Left lobe of liver (tissue), 2 donors: ENCODE measurements around the gene PRXL2B. TPM values are rescaled to one million over a fixed set of nuclear protein-coding genes. Genes with fewer than 3 reads are reported as not detected.
A peak's percentile ranks its signal among the peaks of the same experiment; 100 is the strongest.
"Not testable (repeated sequence)": the region's sequence is repeated elsewhere in the genome, so short reads cannot be mapped to it uniquely, and the experiment has no call there.

Experiments used
- ATAC-seq: fragments of 200-7000 bp; cut with Tn5 transposase; one replicate; pipeline ENCODE4 v1.9.1; 2020; ENCODE audit warnings: mild to moderate bottlenecking, moderate library complexity
- DNase-seq: peaks from one replicate; pipeline ENCODE4 v3.0.0-alpha.2; 2020; ENCODE audit warnings: low spot score
- total RNA-seq: library from RNA; stranded (reverse); gene quantifications from one replicate; pipeline ENCODE4 v1.2.1, GENCODE V29; 2021
- donor health status: DM: no; HTN: no; CAD: no; lungs with moderate emphysema.
- donor health status: DM: no; HTN: yes; CAD: no.

The PRXL2B gene
- total RNA-seq, 1 donor from 2014 or later = 9.9 TPM

DNA sequence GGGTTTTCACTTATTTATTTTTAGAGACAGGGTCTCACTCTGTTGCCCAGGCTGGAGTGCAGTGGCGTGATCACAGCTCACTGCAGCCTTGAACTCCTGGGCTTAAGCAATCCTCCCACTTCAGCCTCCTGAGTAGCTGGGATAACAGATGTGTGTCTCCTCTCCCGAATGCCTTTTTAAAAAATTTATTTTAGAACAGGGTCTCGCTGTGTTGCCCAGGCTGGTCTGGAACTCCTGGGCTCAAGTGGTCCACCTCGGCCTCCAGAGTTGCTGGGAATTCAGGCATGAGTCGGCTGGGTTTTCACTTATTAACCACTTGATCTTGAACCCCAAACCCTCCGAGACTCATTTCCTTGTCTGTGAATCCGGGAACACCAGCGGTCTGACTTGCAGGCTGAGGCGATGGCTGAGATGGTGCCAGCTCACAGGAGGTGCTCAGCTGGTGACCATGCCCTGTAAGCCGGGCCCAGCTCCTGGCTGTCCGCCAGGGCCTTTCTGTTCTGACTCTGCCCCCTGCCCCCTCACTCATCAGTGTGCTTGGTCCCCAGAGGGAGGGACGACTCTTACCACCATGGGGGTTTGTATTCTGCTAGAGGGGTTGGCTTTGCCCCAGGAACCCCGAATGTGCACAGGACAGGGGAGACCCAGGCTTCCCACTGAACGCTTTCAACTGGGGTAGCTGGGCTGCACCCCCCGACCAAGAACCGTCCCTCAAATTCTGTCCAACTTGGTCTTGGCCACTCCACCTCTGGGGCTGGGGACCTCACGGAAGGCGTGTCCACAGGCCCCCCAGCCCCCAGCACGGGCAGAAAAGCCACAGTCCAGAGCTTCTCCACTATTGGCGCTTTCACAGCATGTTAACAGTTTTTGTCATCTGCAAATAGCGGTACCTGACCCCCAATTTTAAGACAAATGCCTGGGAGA is 23.7 kb downstream of the PRXL2B start:
- ATAC-seq = no peak
- DNase-seq = peak; percentile 45

- ATAC-seq = peak; percentile 41
- no peak for DNase-seq
These were observed 24.5 kb downstream of the PRXL2B start for GRCh38 chr1:2611031-2611501.

DNA sequence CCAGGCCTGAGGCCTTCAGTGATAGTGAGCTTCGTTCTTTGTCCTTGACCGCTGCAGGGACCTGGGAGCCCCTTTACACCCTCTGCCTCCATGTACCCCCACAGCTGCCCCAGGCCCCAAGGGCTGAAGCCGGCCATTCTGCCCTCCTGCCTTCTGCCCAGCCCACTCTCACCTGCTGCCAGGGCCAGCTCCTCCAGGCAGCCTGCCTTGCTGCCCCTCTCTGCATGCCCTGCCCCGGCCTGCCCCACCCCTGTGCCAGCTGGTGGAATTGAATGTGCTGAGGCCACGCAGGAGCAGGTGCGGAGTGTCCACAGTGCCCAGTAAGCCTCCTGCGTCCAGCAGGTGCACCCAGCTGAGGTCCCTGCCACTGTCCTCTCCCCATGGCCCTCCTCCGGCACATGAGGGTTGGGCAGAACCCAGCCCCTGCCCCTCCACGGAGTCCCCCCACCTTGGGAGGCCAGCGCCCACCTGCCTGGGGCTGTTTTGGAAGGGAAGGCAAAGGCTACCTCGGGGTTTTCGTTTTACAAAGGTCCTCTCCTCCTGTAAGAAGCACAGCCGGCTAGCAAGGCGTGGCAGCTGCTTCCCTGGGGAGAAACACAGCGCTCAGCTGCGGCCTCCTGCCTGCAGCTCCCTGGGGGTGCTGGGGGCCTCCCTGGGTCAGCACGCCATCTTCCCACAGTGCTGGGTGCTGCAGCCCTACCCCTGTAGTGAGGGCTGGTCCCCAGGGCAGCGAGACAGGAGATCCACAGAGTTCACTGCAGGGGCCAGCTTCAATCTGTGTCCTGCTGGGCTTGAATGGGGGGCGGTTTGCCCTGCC is 25.3 kb downstream of the PRXL2B start:
- DNase-seq = no peak
- no peak for ATAC-seq

DNA sequence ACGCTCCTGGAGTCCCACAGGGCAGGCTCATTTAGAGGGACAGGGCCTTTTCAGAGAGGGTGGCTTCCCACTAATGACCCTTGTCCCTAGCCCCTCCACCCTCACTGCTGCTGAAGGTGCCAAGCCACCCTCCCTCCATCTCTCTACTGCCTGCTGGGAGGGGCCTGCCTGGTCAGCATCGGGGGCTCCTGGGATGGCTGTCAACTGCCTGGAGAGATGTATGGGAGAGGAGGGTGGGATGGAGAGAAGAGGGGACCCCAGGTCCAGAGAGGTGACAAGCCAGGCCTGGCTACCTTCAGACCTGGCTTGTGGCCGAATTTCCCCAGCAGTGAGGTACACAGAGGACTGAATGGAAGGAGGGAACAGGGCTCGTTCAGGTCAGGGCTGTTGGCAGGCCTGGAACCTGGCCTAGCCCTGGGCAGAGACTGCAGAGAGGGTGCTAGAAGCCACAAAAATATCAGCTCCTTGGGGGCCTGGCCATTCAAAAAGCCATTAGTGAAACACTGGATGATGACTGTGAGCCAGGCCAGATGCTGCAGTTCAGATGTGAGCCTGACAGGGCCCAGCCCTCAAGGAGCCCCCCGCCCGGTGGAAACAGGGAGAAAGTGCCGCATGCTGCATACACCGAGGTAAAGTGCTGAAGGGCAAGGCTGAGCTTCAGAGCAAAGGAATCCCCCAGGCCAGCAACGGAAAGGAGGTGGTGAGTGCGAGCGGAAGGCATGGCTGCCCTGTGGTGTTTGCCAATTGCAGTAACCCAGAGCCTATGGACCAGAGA is 26.2 kb downstream of the PRXL2B start:
- DNase-seq (no peak), ATAC-seq (no peak)

GRCh38 chr1:2614145-2614544 is 27.6 kb downstream of the PRXL2B start:
- no peak for DNase-seq
- no peak for ATAC-seq

DNA sequence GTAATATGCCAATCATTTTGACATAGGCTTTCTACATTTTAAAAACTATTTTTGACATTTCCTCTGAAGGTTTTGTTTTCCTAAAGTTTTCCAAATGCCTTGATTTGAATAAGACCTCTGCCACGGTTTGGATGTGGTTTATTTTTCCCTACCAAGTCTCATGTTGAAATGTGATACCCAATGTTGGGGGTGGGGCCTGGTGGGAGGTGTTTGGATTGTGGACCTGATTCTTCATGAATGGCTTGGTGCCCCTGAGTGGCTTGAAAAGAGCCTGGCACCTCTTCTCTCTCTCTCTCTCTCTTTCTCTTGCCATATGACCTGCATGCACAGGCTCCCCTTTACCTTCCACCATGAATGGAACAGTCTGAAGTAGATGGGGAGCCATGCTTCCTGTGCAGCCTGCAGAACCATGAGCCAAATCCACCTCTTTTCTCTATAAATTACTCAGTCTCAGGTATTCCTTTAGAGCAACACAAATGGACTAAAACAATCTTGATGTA is 31.4 kb downstream of the PRXL2B start:
- DNase-seq (no peak), ATAC-seq (no peak)

DNA sequence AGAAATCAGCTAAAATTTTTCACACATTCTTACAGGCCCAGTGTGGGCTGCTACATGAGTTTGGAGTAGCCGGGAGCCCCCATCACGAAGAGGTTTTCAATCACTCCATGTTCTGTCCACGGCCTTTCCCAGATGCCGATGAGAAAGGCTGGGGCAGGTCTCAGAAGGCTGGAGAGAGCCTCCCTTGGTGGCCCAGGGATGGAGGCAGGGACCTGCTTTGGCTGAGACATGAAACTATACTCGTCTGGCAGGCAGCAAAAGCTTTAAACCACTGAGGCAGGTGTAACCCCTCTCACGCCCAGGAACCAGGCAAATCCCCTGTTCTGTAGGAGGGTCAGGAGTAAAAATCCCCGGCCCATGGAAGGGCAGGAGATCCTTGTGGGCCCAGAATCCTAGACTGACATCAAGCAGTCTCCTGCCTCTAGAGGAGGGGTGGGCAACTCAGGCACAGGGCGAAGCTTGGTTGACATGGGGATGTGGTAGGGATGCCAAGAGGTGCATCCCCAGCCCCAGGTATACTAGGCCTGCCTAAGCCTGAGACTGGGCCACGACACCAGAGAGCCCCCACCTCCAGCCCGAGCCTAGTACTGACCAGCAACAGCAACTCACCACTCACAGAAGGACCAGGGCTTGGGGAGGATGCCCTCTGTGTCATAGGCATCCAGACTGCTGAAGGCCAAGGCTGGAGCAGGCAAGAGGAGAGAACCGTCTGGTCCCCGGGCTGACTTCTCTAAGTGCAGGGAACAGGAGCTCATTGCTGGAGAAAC is 37.2 kb downstream of the PRXL2B start:
- DNase-seq = no peak
- no peak for ATAC-seq

DNA sequence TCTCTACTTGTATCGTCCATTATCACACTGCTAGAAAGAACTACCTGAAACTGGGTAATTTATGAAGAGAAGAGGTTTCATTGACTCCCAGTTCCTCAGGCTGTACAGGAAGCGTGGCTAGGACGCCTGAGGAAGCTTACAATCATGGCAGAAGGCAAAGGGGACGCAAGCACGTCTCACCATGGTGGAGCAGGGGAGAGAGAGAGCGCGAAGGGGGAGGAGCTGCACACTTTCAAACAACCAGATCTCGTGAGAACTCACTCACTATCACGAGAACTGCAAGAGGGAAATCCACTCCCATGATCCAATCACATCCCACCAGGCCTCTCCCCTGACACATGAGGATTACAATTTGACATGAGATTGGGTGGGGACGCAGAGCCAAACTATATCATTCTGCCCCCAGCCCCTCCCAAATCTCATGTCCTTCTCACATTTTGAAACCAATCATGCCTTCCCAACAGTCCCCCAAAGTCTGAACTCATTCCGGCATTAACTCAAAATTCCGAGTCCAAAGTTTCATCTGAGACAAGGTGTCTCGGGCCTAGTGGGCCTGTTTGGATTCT is 38.2 kb downstream of the PRXL2B start:
- DNase-seq = no peak
- no peak for ATAC-seq

DNA sequence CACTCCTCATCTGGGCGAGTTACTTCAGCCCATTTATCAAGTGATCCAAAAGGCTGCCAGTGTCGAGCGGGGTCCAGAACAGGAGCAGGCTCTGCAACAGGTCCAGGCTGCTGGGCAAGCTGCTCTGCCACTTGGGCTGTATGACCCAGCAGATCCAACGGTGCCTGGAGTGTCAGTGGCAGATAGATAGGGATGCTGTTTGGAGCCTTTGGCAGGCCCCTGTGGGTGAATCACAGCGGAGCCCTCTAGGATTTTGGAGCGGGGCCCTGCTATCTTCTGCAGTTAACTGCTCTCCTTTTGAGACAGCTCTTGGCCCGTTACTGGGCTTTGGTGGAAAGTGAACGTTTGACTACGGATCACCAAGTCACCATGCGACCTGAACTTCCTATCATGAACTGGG is 38.7 kb downstream of the PRXL2B start:
- DNase-seq = no peak

DNA sequence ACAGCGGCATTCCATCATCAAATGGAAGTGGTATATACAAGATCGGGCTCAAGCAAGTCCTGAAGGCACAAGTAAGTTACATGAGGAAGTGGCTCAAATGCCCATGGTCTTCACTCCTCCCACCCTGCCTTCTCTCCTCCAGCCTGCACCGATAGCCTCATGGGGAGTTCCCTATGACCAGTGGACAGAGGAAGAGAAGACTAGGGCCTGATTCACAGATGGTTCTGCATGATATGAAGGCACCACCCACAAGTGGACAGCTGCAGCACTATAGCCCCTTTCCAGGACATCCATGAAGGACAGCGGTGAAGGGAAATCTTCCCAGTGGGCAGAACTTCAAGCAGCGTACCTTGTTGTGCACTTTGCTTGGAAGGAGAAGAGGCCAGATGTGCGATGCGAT is 39.2 kb downstream of the PRXL2B start:
- not testable (repeated sequence) for ATAC-seq, DNase-seq

More for the DNA sequence above, 38.7 kb downstream of the PRXL2B start:
- no peak for ATAC-seq

- ATAC-seq (no peak), DNase-seq (no peak)
These were observed 41.2 kb downstream of the PRXL2B start for GRCh38 chr1:2627746-2628145.

GRCh38 chr1:2628191-2628932 is 41.8 kb downstream of the PRXL2B start:
- ATAC-seq (no peak), DNase-seq (no peak)

DNA sequence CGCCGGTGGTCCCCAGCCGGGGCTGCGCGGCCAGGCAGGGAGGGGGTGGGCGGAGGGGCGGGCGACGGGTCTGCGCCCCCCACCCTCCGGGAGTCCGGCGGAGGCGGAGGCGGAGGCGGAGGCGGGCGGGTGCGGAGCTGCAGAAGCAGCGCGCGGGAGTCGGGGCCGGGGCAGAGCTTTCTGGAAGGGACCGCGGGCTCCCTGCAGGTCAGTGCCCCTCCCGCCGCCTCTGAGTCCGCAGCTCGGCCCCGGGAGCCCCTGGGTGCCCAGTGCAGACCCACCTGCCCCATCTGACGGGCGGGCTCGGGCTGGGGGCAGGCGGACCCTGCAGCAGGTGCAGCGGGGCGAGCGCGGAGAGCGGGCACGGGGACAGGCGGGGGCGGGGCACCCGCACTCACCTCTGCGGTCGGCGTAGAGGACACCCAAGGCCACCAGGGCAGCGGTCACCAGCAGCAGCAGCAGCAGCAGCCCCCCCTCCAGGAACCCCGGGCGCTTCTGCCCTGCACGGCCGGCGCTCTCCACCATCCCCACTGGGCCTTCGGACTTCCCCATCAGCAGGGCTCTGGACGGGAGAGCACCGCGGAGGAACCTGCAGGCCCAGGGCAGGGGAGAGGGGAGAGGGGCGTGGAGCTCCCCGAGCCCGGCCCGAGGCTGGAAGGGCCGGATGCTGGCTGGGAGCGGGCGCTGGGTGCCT is 42.5 kb downstream of the PRXL2B start:
- no peak for DNase-seq
- no peak for ATAC-seq

DNA sequence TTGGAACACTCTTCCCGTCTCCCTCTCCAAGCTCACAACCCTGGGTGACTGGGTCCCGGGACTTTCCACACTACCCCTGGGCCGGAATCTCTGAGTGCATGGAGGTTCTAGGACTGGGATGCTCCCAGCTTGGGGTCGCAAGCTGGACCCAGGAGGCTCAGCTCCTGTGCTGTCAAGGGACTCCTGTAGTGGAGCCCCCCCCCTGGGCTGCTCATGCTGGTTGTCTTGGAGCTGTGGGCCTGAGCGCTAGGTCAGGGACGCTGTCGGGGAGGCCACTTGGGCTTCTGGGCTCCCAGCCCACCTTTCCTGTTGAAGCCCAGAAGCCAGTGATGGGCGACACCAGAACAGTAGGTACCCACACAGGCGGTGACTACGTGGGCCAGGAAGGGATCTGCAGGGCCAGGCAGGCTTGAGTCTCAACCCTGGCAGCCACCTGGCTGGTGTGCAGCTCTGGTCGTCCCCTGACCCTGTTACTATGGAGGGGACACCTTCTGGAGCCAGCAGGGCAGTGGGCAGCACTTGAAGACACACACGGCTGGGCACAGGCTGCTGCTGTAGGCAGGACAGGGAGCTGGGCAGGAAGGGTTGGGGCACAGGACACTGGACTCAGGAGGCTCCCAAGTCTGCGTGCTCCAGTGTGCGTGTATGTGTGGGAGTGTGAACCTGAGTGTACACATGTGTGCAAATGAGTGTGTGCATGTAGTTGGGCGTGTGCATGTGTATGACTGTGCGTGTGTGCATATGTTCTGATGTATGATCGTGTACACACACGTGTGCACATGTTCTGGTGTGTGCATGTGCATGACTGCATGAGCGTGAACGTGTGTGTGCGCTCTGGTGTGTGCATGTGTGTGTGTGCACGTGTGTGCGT is 43.3 kb downstream of the PRXL2B start:
- no peak for ATAC-seq
- DNase-seq = no peak

- no peak for DNase-seq
- ATAC-seq = no peak
These were observed 44.0 kb downstream of the PRXL2B start for GRCh38 chr1:2630498-2631135.

- DNase-seq = no peak
- ATAC-seq = no peak
These were observed 44.8 kb downstream of the PRXL2B start for GRCh38 chr1:2631136-2632050.
